ENCODE measurements around the gene ITGB5.
"Not testable (repeated sequence)": the region's sequence is repeated elsewhere in the genome, so short reads cannot be mapped to it uniquely, and the experiment has no call there.

ITGB5 gene

GRCh38 chr3:124770336-124771082 lies 116.7 kb downstream of the ITGB5 start:
- DNase-seq, result peak; percentile 52

- DNase-seq, result no peak
Observed at GRCh38 chr3:124769462-124769861, 117.7 kb downstream of the ITGB5 start.

- DNase-seq, result no peak
Observed at GRCh38 chr3:124768812-124769211, 118.4 kb downstream of the ITGB5 start.

GRCh38 chr3:124767691-124768090 lies 119.5 kb downstream of the ITGB5 start:
- DNase-seq, result no peak

- DNase-seq, result no peak
Observed at GRCh38 chr3:124767264-124767663, 119.9 kb downstream of the ITGB5 start.

- DNase-seq, result no peak
Observed at GRCh38 chr3:124766113-124767095, 120.8 kb downstream of the ITGB5 start.

GRCh38 chr3:124765197-124765840 lies 121.8 kb downstream of the ITGB5 start:
- peak; percentile 51 for DNase-seq

- peak; percentile 72 for DNase-seq
Observed at GRCh38 chr3:124764746-124765145, 122.4 kb downstream of the ITGB5 start.

GRCh38 chr3:124763644-124764358 lies 123.4 kb downstream of the ITGB5 start:
- no peak for DNase-seq

- DNase-seq, result no peak
Observed at GRCh38 chr3:124763206-124763605, 124.0 kb downstream of the ITGB5 start.

- no peak for DNase-seq
Observed at GRCh38 chr3:124762661-124763011, 124.5 kb downstream of the ITGB5 start.

GRCh38 chr3:124761935-124762660 lies 125.1 kb downstream of the ITGB5 start:
- no peak for DNase-seq

- peak; percentile 83 for DNase-seq
Observed at GRCh38 chr3:124761250-124761796, 125.8 kb downstream of the ITGB5 start.

GRCh38 chr3:124760601-124761000 lies 126.6 kb downstream of the ITGB5 start:
- DNase-seq, result peak; percentile 86

- no peak for DNase-seq
Observed at GRCh38 chr3:124759666-124760401, 127.3 kb downstream of the ITGB5 start.

GRCh38 chr3:124758851-124759635 lies 128.1 kb downstream of the ITGB5 start:
- no peak for DNase-seq

- not testable (repeated sequence) for DNase-seq
Observed at GRCh38 chr3:124757926-124758325, 129.2 kb downstream of the ITGB5 start.

- DNase-seq, result no peak
Observed at GRCh38 chr3:124752051-124752450, 135.1 kb downstream of the ITGB5 start.

GRCh38 chr3:124751501-124751900 lies 135.7 kb downstream of the ITGB5 start:
- DNase-seq, result no peak

GRCh38 chr3:124749877-124750276 lies 137.3 kb downstream of the ITGB5 start:
- DNase-seq, result not testable (repeated sequence)
